GM23338 (cell line): ENCODE data around the gene MFSD11. TPM values are rescaled to one million over a fixed set of nuclear protein-coding genes. Genes with fewer than 3 reads are reported as not detected.

Experiments used
- ATAC-seq: fragments of 200-7000 bp; cut with Tn5 transposase; 3 replicates; pipeline ENCODE4 v1.9.1; 2020
- DNase-seq: peaks from one replicate; pipeline ENCODE4 v3.0.0-alpha.2; 2015; ENCODE audit warnings: low spot score
- H2AFZ ChIP-seq: fragments of 200-600 bp; sonication (generic); 2 replicates; pipeline ENCODE4 v1.8.0; 2016; ENCODE audit warnings: antibody characterized with exemption, mild to moderate bottlenecking, moderate library complexity
- H3F3A ChIP-seq: fragments of 200-600 bp; sonication (generic); replicated peaks from 2 replicates; pipeline ENCODE4 v1.8.0; 2017; ENCODE audit warnings: antibody characterized with exemption, mixed run types, low read depth
- H3K27ac ChIP-seq: fragments of 200-600 bp; sonication (generic); 2 replicates; pipeline ENCODE4 v1.6.1; 2016; ENCODE audit warnings: low read depth
- H3K27me3 ChIP-seq: fragments of 200-600 bp; sonication (generic); 2 replicates; pipeline ENCODE4 v1.8.0; 2016; ENCODE audit warnings: mild to moderate bottlenecking, mixed run types, moderate library complexity; ENCODE audit not compliant: insufficient read depth
- H3K36me3 ChIP-seq: fragments of 200-600 bp; sonication (generic); 2 replicates; pipeline ENCODE4 v1.8.0; 2016; ENCODE audit warnings: mild to moderate bottlenecking; ENCODE audit not compliant: insufficient read depth
- H3K4me1 ChIP-seq: fragments of 200-600 bp; sonication (generic); 2 replicates; pipeline ENCODE4 v1.8.0; 2016; ENCODE audit warnings: mild to moderate bottlenecking, moderate library complexity; ENCODE audit not compliant: insufficient read depth
- H3K4me2 ChIP-seq: fragments of 200-600 bp; sonication (generic); 2 replicates; pipeline ENCODE4 v1.7.1; 2017; ENCODE audit warnings: mixed run types
- H3K4me3 ChIP-seq: fragments of 200-600 bp; sonication (generic); 2 replicates; pipeline ENCODE4 v1.6.1; 2016; ENCODE audit warnings: mixed run types
- H3K79me2 ChIP-seq: fragments of 200-600 bp; sonication (generic); replicated peaks from 2 replicates; pipeline ENCODE4 v1.8.0; 2017; ENCODE audit warnings: mild to moderate bottlenecking; ENCODE audit not compliant: insufficient read depth
- H3K9me2 ChIP-seq: fragments of 200-600 bp; sonication (generic); 2 replicates; pipeline ENCODE4 v1.8.0; 2017; ENCODE audit not compliant: insufficient read depth
- H4K20me1 ChIP-seq: fragments of 200-600 bp; sonication (generic); replicated peaks from 2 replicates; pipeline ENCODE4 v1.8.0; 2017; ENCODE audit warnings: mild to moderate bottlenecking; ENCODE audit not compliant: insufficient read depth
- H3K27ac Mint-ChIP-seq: 2 replicates; pipeline ENCODE4 v1.8.0; 2020; ENCODE audit warnings: inconsistent platforms, mild to moderate bottlenecking, moderate library complexity, mixed read lengths
- H3K27me3 Mint-ChIP-seq: 3 replicates; pipeline ENCODE4 v1.8.0; 2022; ENCODE audit warnings: low read depth, mild to moderate bottlenecking, moderate library complexity, mixed read lengths, inconsistent platforms; ENCODE audit not compliant: insufficient read depth, poor library complexity
- H3K36me3 Mint-ChIP-seq: 3 replicates; pipeline ENCODE4 v1.8.0; 2021; ENCODE audit warnings: low read depth, mild to moderate bottlenecking, inconsistent platforms, moderate library complexity, mixed read lengths
- H3K4me1 Mint-ChIP-seq: 3 replicates; pipeline ENCODE4 v1.8.0; 2020; ENCODE audit warnings: mild to moderate bottlenecking, inconsistent platforms, mixed read lengths
- H3K4me3 Mint-ChIP-seq: 3 replicates; pipeline ENCODE4 v1.8.0; 2021; ENCODE audit warnings: moderate library complexity, mild to moderate bottlenecking, inconsistent platforms, mixed read lengths
- H3K9me3 Mint-ChIP-seq: 3 replicates; pipeline ENCODE4 v1.8.0; 2020; ENCODE audit warnings: moderate library complexity, mild to moderate bottlenecking, inconsistent platforms, mixed read lengths
- CREB1 ChIP-seq: fragments of 250-450 bp; sonication (Bioruptor Pico); IDR thresholded peaks from 2 replicates; pipeline ENCODE4 v1.5.0; 2020; ENCODE audit warnings: low read depth, mild to moderate bottlenecking, moderate library complexity
- CTCF ChIP-seq, 2 experiments: fragments of 200-600 bp in 1 of 2; sonication (generic) in 1 of 2; conservative IDR thresholded peaks; 2 replicates each; pipeline versions ENCODE4 v1.5.1 to v1.6.1; 2016 to 2017; ENCODE audit warnings: antibody characterized with exemption in 2 of 2, low read depth in 2 of 2, mild to moderate bottlenecking in 2 of 2, moderate library complexity in 1 of 2
- EZH2 ChIP-seq: fragments of 200-600 bp; sonication (generic); IDR thresholded peaks from one replicate; pipeline ENCODE4 v1.8.0; 2017; ENCODE audit warnings: antibody characterized with exemption, mild to moderate bottlenecking, low read depth; ENCODE audit not compliant: unreplicated experiment
- EZH2phosphoT487 ChIP-seq: fragments of 200-600 bp; sonication (generic); IDR thresholded peaks from one replicate; pipeline ENCODE4 v1.8.1; 2018; ENCODE audit warnings: antibody characterized with exemption; ENCODE audit not compliant: unreplicated experiment
- NANOG ChIP-seq: IDR thresholded peaks from 2 replicates; pipeline ENCODE4 v1.6.1; 2016; ENCODE audit warnings: antibody characterized with exemption, borderline replicate concordance
- POLR2AphosphoS5 ChIP-seq: IDR thresholded peaks from 2 replicates; pipeline ENCODE4 v1.6.1; 2016; ENCODE audit warnings: antibody characterized with exemption, low read depth
- STAT1 ChIP-seq: IDR thresholded peaks from one replicate; pipeline ENCODE4 v1.6.1; 2016; ENCODE audit warnings: antibody characterized with exemption; ENCODE audit not compliant: unreplicated experiment
- ZNF114 ChIP-seq: fragments of 250-450 bp; sonication (Bioruptor Pico); IDR thresholded peaks from 2 replicates; pipeline ENCODE4 v1.5.0; 2020; ENCODE audit warnings: mild to moderate bottlenecking, moderate library complexity
- ZNF331 ChIP-seq: fragments of 250-450 bp; sonication (Bioruptor Pico); IDR thresholded peaks from 2 replicates; pipeline ENCODE4 v1.5.0; 2020; ENCODE audit warnings: low read depth, mild to moderate bottlenecking, moderate library complexity
- ZNF462 ChIP-seq: fragments of 250-450 bp; sonication (Bioruptor Pico); IDR thresholded peaks from 2 replicates; pipeline ENCODE4 v1.5.0; 2020; ENCODE audit warnings: mild to moderate bottlenecking, moderate library complexity
- polyA plus RNA-seq: library from polyadenylated mRNA; unstranded; fragments of >200 nt; fragmentation: Nextera tagmentation; extraction: Ambion mirVana; gene quantifications from 2 replicates; pipeline ENCODE4 v1.2.1, GENCODE V29; 2016
- total RNA-seq: library from RNA; depleted of rRNA; stranded (reverse); fragments of >200 nt; shearing (Covaris generic); gene quantifications from 2 replicates; pipeline ENCODE4 v1.2.3, GENCODE V29; 2014

Gene MFSD11
- total and polyA plus RNA-seq, 2 experiments from 2014 or later, result 10.2 to 35.3 TPM

- H3K4me1 ChIP-seq, result peaks cover 6% of the 10 kb centered on the region; the same call in 1 of the 2 replicates
- no peak overlapping the region for H3K27ac Mint-ChIP-seq
- no peak overlapping the region for H2AFZ ChIP-seq
- no peaks in the 10 kb centered on the region for H3K27me3 ChIP-seq
- peaks cover 76% of the 10 kb centered on the region for H3K36me3 Mint-ChIP-seq
- no peak overlapping the region for H3K27ac ChIP-seq
- H3K4me3 ChIP-seq, result no peak overlapping the region
- H3K4me2 ChIP-seq, result no peak overlapping the region
- peaks cover 11% of the 10 kb centered on the region; the same call in 1 of the 2 replicates for H4K20me1 ChIP-seq
- peaks cover 38% of the 10 kb centered on the region for H3K36me3 ChIP-seq
- peaks cover 3% of the 10 kb centered on the region for H3K27me3 Mint-ChIP-seq
- ATAC-seq, result no peak
- 0 out of 2 replicates have a peak, but pooled peaks cover 4% of the 10 kb centered on the region for H3F3A ChIP-seq
- H3K79me2 ChIP-seq, result peaks cover 23% of the 10 kb centered on the region
- no peaks in the 10 kb centered on the region for H3K9me3 Mint-ChIP-seq
- H3K4me1 Mint-ChIP-seq, result peaks cover 5% of the 10 kb centered on the region; the same call in 2 of the 3 replicates
- H3K9me2 ChIP-seq, result no peaks in the 10 kb centered on the region
- TF ChIP-seq CTCF (conservative IDR thresholded peaks at IDR 0.05; ENCODE audit: low read depth in 2 of 2), result no peak
- TF ChIP-seq STAT1, result no peak
- TF ChIP-seq EZH2, result no peak
- TF ChIP-seq CREB1 (CRISPR knock-in tag), result no peak
- TF ChIP-seq ZNF114 (CRISPR knock-in tag), result no peak
- TF ChIP-seq POLR2AphosphoS5, result no peak
- TF ChIP-seq EZH2phosphoT487, result no peak
- TF ChIP-seq NANOG, result no peak
- no peak for TF ChIP-seq ZNF331
- no peak for DNase-seq
- no peak overlapping the region for H3K4me3 Mint-ChIP-seq
Observed at GRCh38 chr17:76721463-76721862, 16.5 kb upstream of the MFSD11 start.

GRCh38 chr17:76722279-76722678, 15.6 kb upstream of the MFSD11 start:
- H3K36me3 ChIP-seq, result peaks cover 33% of the 10 kb centered on the region
- H3K4me2 ChIP-seq, result no peak overlapping the region
- no peak overlapping the region for H2AFZ ChIP-seq
- H3K9me2 ChIP-seq, result no peaks in the 10 kb centered on the region
- Mint-ChIP-seq H3K36me3 (peaks cover 69% of the 10 kb centered on the region), H3K27ac (no peak overlapping the region), H3K4me3 (no peak overlapping the region), H3K27me3 (peaks cover 5% of the 10 kb centered on the region), H3K4me1 (peaks cover 5% of the 10 kb centered on the region; the same call in 2 of the 3 replicates), H3K9me3 (no peaks in the 10 kb centered on the region)
- DNase-seq, result no peak
- peaks cover 12% of the 10 kb centered on the region for H4K20me1 ChIP-seq
- peaks cover 6% of the 10 kb centered on the region for H3K4me1 ChIP-seq
- H3K27me3 ChIP-seq, result no peaks in the 10 kb centered on the region
- H3F3A ChIP-seq, result 0 out of 2 replicates have a peak, but pooled peaks cover 4% of the 10 kb centered on the region
- H3K4me3 ChIP-seq, result no peak overlapping the region
- no peak overlapping the region for H3K27ac ChIP-seq
- TF ChIP-seq CTCF (conservative IDR thresholded peaks at IDR 0.05; ENCODE audit: low read depth in 2 of 2) (no peak), ZNF462 (CRISPR knock-in tag) (no peak)
- no peak for ATAC-seq
- peaks cover 25% of the 10 kb centered on the region for H3K79me2 ChIP-seq
